Epithelial cell of esophagus (primary cell): ENCODE data around the gene TCAP.

ENCODE experiments used
- DNase-seq: peaks from one replicate; pipeline ENCODE4 v3.0.0; 2010; ENCODE audit warnings: low read depth
- H3K4me3 ChIP-seq: 2 replicates; pipeline ENCODE4 v1.5.1; 2011; ENCODE audit warnings: mild to moderate bottlenecking, low read length, control low read depth
- CTCF ChIP-seq: IDR thresholded peaks from 2 replicates; pipeline ENCODE4 v1.5.1; 2011; ENCODE audit warnings: low read depth, mild to moderate bottlenecking, low read length, control low read depth, inconsistent platforms; ENCODE audit not compliant: insufficient read depth; ENCODE audit errors: missing control alignments

Gene TCAP

GRCh38 chr17:39631403-39631802, 33.7 kb upstream of the TCAP start:
- DNase-seq: peak; percentile 67
- no peak overlapping the region for H3K4me3 ChIP-seq
- TF ChIP-seq CTCF: no peak

GRCh38 chr17:39632153-39632941, 32.8 kb upstream of the TCAP start:
- no peak overlapping the region for H3K4me3 ChIP-seq
- no peak for DNase-seq
- no peak for TF ChIP-seq CTCF

- no peak for DNase-seq
- no peak overlapping the region for H3K4me3 ChIP-seq
- TF ChIP-seq CTCF: no peak
These were observed 31.5 kb upstream of the TCAP start for GRCh38 chr17:39633570-39634183.

- no peak overlapping the region for H3K4me3 ChIP-seq
- peak; percentile 69 for TF ChIP-seq CTCF
- DNase-seq: peak; percentile 57
These were observed 30.7 kb upstream of the TCAP start for GRCh38 chr17:39634384-39634871.

GRCh38 chr17:39635614-39636176, 29.5 kb upstream of the TCAP start:
- no peak overlapping the region for H3K4me3 ChIP-seq
- DNase-seq: no peak
- TF ChIP-seq CTCF: no peak

GRCh38 chr17:39636587-39636926, 28.6 kb upstream of the TCAP start:
- DNase-seq: no peak
- no peak for TF ChIP-seq CTCF
- H3K4me3 ChIP-seq: peak overlapping the region; percentile 95
